GM21423 (cell line): ENCODE data around the gene SUSD2.
"Not testable (repeated sequence)": the region's sequence is repeated elsewhere in the genome, so short reads cannot be mapped to it uniquely, and the experiment has no call there.

ENCODE experiments used
- ATAC-seq: cut with Tn5 transposase; IDR thresholded peaks from one replicate; pipeline ENCODE4 v1.9.1; 2021; ENCODE audit warnings: mild to moderate bottlenecking, moderate library complexity; ENCODE audit not compliant: unreplicated experiment

Gene SUSD2

DNA sequence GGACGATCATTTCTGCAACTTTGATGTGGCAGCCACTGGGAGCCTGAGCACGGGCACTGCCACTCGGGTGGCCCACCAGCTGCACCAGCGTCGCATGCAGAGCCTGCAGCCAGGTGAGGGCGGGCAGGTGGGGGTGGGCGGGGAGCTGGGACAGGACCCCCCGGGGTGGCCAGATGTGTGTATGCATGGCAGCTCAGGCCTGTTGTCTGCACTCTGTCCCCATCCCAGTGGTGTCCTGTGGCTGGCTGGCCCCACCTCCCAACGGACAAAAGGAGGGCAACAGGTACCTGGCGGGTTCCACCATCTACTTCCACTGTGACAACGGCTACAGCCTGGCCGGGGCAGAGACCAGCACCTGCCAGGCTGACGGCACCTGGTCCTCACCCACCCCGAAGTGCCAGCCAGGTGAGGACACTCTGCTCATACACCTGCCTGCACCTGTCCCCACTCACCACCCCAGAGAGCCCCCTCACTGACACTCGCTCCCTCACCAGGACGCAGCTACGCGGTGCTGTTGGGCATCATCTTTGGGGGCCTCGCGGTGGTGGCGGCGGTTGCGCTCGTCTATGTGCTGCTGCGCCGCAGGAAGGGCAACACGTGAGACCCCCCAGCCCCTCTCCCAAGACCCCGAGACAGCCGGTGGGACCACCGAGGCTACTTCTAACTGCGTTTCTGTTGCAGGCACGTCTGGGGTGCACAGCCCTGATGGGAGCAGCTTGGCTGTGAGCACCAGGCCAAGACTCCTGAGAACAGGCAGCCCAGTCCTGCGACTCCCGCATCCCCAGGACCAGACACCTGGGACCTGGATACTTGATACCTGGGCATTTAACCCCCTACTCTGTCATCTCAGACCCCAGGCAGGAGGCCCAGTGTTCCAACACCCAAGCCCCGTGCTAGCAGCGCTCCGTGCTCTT, 6.7 kb downstream of the SUSD2 start:
- no peak for ATAC-seq

DNA sequence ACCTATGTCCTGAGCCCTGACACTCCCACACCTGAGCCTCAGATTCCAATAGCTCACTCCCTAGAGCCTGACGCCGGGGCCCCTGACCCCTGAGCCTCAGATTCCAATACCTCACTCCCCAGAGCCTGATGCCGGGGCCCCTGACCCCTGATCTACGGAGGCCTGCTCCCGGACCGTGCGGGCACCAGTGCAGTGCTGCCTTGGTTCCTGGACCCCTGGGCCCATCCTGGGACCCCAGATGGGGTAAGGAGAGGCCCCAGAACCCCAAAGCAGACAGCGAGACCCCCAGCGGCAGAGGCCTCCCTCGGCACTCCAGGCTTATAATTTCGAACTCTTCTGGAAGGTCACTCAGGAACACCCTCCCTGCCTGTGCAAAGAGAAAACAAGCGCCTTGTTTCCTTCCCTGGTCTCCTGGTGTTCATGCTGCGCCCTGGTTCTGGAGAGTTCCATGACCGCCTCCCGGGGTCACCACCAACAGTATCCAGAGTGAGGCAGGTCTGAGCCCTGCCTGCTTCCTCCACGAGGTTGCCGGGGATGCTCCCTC, 7.5 kb downstream of the SUSD2 start:
- no peak for ATAC-seq

GRCh38 chr22:24189249-24190158, 8.2 kb downstream of the SUSD2 start:
- ATAC-seq = no peak

DNA sequence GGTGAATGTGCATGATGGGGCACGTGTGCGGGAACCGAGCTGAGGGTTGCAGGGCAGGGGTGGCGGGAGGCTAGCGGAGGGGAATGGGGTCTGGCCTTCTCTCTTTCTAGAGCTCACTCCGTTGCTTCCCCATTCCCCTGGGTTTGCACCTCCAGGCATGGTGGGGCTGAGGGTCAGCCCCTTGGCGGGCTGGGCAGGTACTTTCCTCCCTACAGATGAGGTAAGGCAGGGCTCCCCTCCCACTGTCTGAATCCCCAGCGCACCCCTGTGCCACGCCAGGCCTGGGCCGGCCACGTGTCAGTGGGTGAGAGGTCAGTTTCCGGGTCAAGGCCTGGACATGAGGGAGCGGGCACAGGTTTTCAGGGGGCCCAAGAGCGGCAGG, 8.9 kb downstream of the SUSD2 start:
- ATAC-seq = no peak

DNA sequence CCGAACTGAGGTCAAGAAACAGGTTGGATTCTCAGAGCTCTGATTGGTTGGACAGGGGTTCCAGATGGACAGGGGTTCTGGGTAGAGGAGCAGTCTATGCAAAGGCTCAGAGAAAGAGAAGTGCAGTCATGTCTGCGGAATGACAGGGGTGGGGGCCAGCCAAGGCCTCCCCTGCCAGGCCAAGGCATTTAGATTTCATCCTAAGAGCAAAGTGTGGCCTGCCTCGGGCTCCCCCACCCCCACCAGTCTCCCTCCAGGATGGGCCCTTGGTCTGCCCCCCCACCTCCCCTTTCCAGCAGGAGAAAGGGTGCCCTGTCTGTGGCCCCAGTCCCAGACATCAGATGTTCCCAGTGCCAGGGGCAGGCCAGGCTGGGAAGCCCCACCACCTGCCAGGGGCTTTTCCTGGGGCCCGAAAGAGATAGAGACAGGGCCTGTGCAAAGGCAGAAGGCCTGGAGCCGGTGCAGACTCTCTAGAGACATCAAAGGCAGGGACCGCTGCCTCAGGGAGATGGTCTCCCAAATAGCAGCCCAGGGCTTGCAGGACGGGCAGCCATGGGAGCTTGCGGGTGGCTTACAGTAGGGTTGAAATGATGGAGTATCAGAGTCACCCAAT, 9.4 kb downstream of the SUSD2 start:
- no peak for ATAC-seq

GRCh38 chr22:24191381-24191841, 10.1 kb downstream of the SUSD2 start:
- ATAC-seq = no peak

- ATAC-seq = no peak
Observed at GRCh38 chr22:24191893-24192292, 10.6 kb downstream of the SUSD2 start.

GRCh38 chr22:24198682-24199052, 17.4 kb downstream of the SUSD2 start:
- ATAC-seq = no peak

- ATAC-seq = no peak
Observed at GRCh38 chr22:24200619-24201212, 19.4 kb downstream of the SUSD2 start.

GRCh38 chr22:24201681-24202614, 20.7 kb downstream of the SUSD2 start:
- ATAC-seq = no peak

- not testable (repeated sequence) for ATAC-seq
Observed at GRCh38 chr22:24203856-24204255, 22.6 kb downstream of the SUSD2 start.

- ATAC-seq = no peak
Observed at GRCh38 chr22:24205438-24206195, 24.3 kb downstream of the SUSD2 start.

GRCh38 chr22:24206460-24207263, 25.4 kb downstream of the SUSD2 start:
- not testable (repeated sequence) for ATAC-seq

GRCh38 chr22:24207264-24208011, 26.2 kb downstream of the SUSD2 start:
- ATAC-seq = no peak

DNA sequence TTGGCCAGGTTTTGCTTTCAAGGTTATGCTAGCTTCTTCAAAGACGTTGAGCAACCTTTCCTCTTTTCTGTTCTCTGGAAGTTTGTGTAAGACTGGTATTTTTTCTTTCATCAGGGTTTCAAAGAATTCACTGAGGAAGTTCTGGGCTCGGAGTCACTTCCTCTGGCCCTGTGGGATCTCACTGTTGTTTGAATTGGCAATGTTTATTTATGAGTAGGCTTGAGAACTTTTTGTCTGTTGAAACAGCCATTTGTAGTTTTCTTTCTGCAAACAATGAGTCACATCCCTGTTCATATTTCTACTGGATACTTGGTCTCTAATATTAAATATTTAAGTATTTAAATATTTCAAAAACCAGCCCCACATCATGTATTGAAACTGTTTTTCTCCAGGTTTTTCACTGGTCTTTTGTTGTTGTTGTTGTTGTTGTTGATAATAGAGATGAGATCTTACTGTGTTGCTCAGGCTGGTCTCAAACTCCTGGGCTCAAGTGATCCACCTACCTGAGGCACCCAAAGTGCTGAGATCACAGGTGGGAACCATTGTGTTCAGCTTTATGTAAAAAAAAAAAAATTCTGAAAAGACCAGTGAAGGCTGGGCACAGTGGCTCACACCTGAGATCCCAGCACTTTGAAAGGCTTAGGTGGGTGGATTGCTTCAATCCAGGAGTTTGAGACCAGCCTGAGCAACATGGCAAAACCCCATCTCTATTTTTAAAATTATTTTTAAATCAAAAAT, 26.9 kb downstream of the SUSD2 start:
- no peak for ATAC-seq

DNA sequence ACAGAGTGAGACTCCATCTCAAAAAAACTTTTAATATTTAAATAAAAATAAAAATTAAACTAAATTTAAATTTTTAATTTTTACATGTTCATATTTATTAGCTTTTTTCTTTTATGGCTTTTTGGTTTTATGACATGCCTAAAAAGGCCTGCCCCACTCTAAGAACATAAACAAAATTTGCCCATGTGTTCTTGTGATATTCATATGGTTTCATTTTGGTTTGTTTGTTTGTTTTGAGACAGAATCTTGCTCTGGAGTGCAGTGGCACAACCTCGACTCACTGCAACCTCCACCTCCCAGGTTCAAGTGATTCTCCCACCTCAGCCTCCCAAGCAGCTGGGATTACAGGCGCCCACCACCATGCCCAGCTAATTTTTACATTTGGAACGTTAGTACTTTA, 27.7 kb downstream of the SUSD2 start:
- no peak for ATAC-seq

DNA sequence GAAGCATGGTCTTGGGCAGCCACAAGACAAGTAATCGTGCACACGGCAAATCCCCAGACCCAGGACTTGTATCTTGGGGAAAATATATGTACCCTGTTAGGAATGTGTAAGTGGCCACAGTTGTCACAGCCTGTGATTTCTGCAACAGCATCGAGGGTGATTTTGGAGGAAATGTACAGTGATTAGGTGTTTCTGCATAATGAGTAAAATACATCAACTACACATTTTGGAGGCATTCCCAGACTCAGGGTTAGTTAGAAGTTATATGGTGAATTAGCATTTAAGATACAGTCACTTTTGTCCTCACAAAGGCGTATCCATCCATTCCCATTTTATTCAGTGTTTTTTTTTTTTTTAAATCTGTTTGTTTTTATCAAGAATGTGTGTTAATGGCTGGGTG, 28.4 kb downstream of the SUSD2 start:
- ATAC-seq = no peak
